Measurements from ENCODE around the gene SYT9.

The SYT9 gene

GRCh38 chr11:7422544-7423331 is 171.0 kb downstream of the SYT9 start:
- no peak for DNase-seq

- no peak for DNase-seq
These were observed 172.2 kb downstream of the SYT9 start for GRCh38 chr11:7423946-7424345.

- DNase-seq: no peak
These were observed 176.0 kb downstream of the SYT9 start for GRCh38 chr11:7427733-7428132.

GRCh38 chr11:7428196-7428595 is 176.5 kb downstream of the SYT9 start:
- DNase-seq: no peak

GRCh38 chr11:7430496-7430895 is 178.8 kb downstream of the SYT9 start:
- no peak for DNase-seq

GRCh38 chr11:7435176-7435575 is 183.5 kb downstream of the SYT9 start:
- DNase-seq: no peak

- DNase-seq: no peak
These were observed 184.4 kb downstream of the SYT9 start for GRCh38 chr11:7436146-7436545.

- DNase-seq: no peak
These were observed 185.0 kb downstream of the SYT9 start for GRCh38 chr11:7436657-7437056.

- DNase-seq: no peak
These were observed 186.0 kb downstream of the SYT9 start for GRCh38 chr11:7437696-7438095.

GRCh38 chr11:7439746-7440320 is 188.1 kb downstream of the SYT9 start:
- DNase-seq: no peak

- peak in 53 of 56 donors; percentile 2 to 87 (median 45) for DNase-seq
These were observed 191.0 kb downstream of the SYT9 start for GRCh38 chr11:7442588-7443215.

GRCh38 chr11:7444091-7444981 is 192.6 kb downstream of the SYT9 start:
- DNase-seq: no peak

GRCh38 chr11:7445564-7445963 is 193.9 kb downstream of the SYT9 start:
- no peak for DNase-seq

GRCh38 chr11:7448201-7448600 is 196.5 kb downstream of the SYT9 start:
- no peak for DNase-seq

GRCh38 chr11:7449211-7449840 is 197.6 kb downstream of the SYT9 start:
- DNase-seq: peak in 1 of 56 donors; percentile 7

GRCh38 chr11:7449841-7450214 is 198.1 kb downstream of the SYT9 start:
- DNase-seq: no peak

- no peak for DNase-seq
These were observed 199.1 kb downstream of the SYT9 start for GRCh38 chr11:7450836-7451235.

GRCh38 chr11:7451520-7451919 is 199.8 kb downstream of the SYT9 start:
- DNase-seq: no peak

GRCh38 chr11:7451952-7452494 is 200.3 kb downstream of the SYT9 start:
- no peak for DNase-seq

- no peak for DNase-seq
These were observed 203.2 kb downstream of the SYT9 start for GRCh38 chr11:7454854-7455253.

- DNase-seq: peak in 6 of 56 donors; percentile 2 to 49 (median 11)
These were observed 205.5 kb downstream of the SYT9 start for GRCh38 chr11:7457211-7457610.
